GM10248 (cell line): ENCODE data around the gene SLC1A2.

Experiments used
- CTCF ChIA-PET: fragments of 300-600 bp; sonication (Branson Sonifier 250); formaldehyde crosslinking; extraction: SDS; loops from one replicate; lab custom pipeline; 2021; ENCODE audit warnings: antibody characterized with exemption; lab: Yijun Ruan, JAX
- POLR2A ChIA-PET: fragments of 350-650 bp; sonication (Branson Sonifier 250); formaldehyde crosslinking; extraction: SDS; loops from one replicate; lab custom pipeline; 2020; ENCODE audit warnings: antibody characterized with exemption; lab: Yijun Ruan, JAX
- DNase-seq: peaks from one replicate; pipeline ENCODE4 v3.0.0; 2012; ENCODE audit errors: extremely low spot score
- CTCF ChIP-seq: IDR thresholded peaks from 2 replicates; pipeline ENCODE4 v1.5.1; 2012; ENCODE audit warnings: mild to moderate bottlenecking, low read depth; ENCODE audit errors: extremely low read depth, missing control alignments, control extremely low read depth

The SLC1A2 gene

GRCh38 chr11:35234460-35235156 is 184.8 kb downstream of the SLC1A2 start:
- no peak for DNase-seq
- ChIA-PET CTCF (interaction anchor here (1.8 to 8.5 kb wide), 3 partner anchors 9 to 153 kb away, joined by 4 to 47 read pairs (median 18); no protein-coding TSS in a partner anchor), POLR2A (no interaction called here)

GRCh38 chr11:35233518-35233917 is 185.8 kb downstream of the SLC1A2 start:
- CTCF ChIA-PET: interaction anchor here (0.9 to 8.5 kb wide), 9 partner anchors 8 to 307 kb away, joined by 3 to 47 read pairs (median 4); no protein-coding TSS in a partner anchor
- TF ChIP-seq CTCF: no peak
- POLR2A ChIA-PET: no interaction called here
- no peak for DNase-seq

More at GRCh38 chr11:35234460-35235156, 184.8 kb downstream of the SLC1A2 start:
- no peak for TF ChIP-seq CTCF

- POLR2A ChIA-PET: no interaction called here
- CTCF ChIA-PET: interaction anchor here (0.6 to 8.5 kb wide), 12 partner anchors 7 to 308 kb away, joined by 3 to 47 read pairs (median 3); no protein-coding TSS in a partner anchor
- no peak for DNase-seq
- TF ChIP-seq CTCF: no peak
Measured at GRCh38 chr11:35232891-35233330, 186.4 kb downstream of the SLC1A2 start.

- ChIA-PET POLR2A (no interaction called here), CTCF (interaction anchor here (0.9 to 1.5 kb wide), 4 partner anchors 8 to 41 kb away, joined by 3 to 4 read pairs (median 4); no protein-coding TSS in a partner anchor)
- TF ChIP-seq CTCF: no peak
- DNase-seq: no peak
Measured at GRCh38 chr11:35231076-35231860, 188.1 kb downstream of the SLC1A2 start.

- no peak for DNase-seq
- ChIA-PET CTCF (interaction anchor here (1.9 kb wide), 1 partner anchor 7 kb away, joined by 4 read pairs; no protein-coding TSS in a partner anchor), POLR2A (no interaction called here)
- TF ChIP-seq CTCF: no peak
Measured at GRCh38 chr11:35230388-35230787, 189.0 kb downstream of the SLC1A2 start.

GRCh38 chr11:35228328-35228725 is 191.0 kb downstream of the SLC1A2 start:
- ChIA-PET CTCF (interaction anchor here (1.9 to 5.8 kb wide), 2 partner anchors 9 kb away, joined by 4 to 47 read pairs; no protein-coding TSS in a partner anchor), POLR2A (no interaction called here)
- no peak for TF ChIP-seq CTCF
- no peak for DNase-seq
